ENCODE measurements around the gene TARS3. TPM values are rescaled to one million over a fixed set of nuclear protein-coding genes. Genes with fewer than 3 reads are reported as not detected.

Gene TARS3
- total RNA-seq, 1 donor from 2014 or later, result 8.2 TPM

DNA sequence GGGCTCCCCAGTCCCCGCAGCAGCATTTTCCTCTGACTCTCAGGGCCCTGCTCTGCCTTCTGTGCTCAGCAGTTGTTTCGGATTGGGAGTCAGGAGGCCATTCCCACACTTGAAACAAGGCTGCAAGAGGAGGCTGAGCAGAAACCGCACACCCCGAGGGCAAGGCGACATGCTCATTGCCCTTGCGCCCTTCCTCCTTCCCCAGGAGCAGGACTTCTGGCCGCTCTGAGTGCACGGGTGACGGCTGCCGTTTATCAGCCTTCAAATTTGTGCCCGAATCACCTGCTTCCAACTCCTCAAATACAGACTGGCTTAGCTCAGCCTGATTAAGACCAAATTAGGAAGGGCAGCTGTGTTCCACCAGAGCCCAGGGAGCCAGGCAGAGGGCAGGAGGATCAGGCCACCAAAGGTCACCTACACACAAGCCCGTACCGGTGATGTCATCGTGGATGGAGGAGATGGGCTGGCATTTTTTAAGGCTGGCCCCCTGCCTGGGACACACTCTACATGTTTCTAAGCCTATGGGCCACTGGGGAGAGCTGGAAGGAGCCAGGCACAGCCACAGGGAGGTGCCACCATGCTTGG, 110.2 kb downstream of the TARS3 start:
- TF ChIP-seq, protein P1, sequence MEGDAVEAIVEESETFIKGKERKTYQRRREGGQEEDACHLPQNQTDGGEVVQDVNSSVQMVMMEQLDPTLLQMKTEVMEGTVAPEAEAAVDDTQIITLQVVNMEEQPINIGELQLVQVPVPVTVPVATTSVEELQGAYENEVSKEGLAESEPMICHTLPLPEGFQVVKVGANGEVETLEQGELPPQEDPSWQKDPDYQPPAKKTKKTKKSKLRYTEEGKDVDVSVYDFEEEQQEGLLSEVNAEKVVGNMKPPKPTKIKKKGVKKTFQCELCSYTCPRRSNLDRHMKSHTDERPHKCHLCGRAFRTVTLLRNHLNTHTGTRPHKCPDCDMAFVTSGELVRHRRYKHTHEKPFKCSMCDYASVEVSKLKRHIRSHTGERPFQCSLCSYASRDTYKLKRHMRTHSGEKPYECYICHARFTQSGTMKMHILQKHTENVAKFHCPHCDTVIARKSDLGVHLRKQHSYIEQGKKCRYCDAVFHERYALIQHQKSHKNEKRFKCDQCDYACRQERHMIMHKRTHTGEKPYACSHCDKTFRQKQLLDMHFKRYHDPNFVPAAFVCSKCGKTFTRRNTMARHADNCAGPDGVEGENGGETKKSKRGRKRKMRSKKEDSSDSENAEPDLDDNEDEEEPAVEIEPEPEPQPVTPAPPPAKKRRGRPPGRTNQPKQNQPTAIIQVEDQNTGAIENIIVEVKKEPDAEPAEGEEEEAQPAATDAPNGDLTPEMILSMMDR (IDR thresholded peaks at IDR 0.05; ENCODE audit: unreplicated experiment), result no peak
- no peak for DNase-seq (ENCODE audit: low spot score)
- no peaks in the 10 kb centered on the region for H3K9me3 Mint-ChIP-seq (ENCODE audit: unreplicated experiment)
- no peak overlapping the region for H3K27ac Mint-ChIP-seq (ENCODE audit: unreplicated experiment)
- H3K36me3 Mint-ChIP-seq (ENCODE audit: low read depth, unreplicated experiment), result no peaks in the 10 kb centered on the region
- H3K4me3 Mint-ChIP-seq (ENCODE audit: unreplicated experiment), result no peak overlapping the region
- H3K4me1 Mint-ChIP-seq (ENCODE audit: unreplicated experiment), result peaks cover 14% of the 10 kb centered on the region
- peaks cover 12% of the 10 kb centered on the region for H3K27me3 Mint-ChIP-seq (ENCODE audit: unreplicated experiment)

DNA sequence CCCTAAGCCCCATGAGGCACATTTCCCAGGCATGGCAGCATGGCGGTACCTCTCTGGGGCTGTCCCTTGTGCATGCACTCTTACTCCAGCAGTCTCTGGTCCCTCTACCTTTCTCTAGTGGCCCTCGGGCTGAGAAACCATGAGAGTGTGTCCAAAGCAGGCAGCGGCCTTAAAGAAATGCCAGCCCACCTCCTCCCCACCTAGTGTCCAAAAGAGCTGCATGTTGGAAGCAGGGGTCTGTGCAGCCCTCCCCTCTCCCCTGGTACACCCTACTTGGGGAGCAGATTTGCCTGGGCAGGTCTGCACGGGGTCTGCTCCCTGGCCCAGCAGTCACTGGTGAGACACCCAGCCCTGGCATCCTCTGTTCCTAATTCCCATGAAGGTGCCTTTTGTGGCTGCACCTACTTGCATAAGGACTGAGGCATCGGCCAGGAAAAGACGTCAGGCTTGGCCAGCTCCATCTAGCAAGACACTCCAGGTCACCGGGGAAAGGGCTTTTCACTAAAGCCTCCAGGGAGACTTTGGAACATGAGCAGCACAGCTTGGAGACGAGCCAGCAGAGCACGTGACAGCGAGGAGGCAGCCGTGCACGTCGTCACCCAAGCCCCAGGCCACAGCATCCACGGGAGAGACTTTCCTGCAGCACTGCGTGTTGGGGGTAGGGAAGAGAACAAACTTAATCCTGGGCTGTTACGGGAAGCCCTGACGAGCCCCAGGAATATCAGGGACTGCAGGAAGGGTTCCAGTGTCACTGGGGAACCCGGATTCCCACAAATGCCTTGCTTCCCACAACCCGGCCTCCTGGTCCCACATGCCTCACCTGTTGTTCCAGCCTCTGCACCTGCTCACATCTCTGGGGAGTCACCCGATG, 110.9 kb downstream of the TARS3 start:
- peaks cover 16% of the 10 kb centered on the region for H3K27me3 Mint-ChIP-seq (ENCODE audit: unreplicated experiment)
- DNase-seq (ENCODE audit: low spot score), result no peak
- H3K36me3 Mint-ChIP-seq (ENCODE audit: low read depth, unreplicated experiment), result no peaks in the 10 kb centered on the region
- H3K27ac Mint-ChIP-seq (ENCODE audit: unreplicated experiment), result no peak overlapping the region
- H3K9me3 Mint-ChIP-seq (ENCODE audit: unreplicated experiment), result no peaks in the 10 kb centered on the region
- H3K4me3 Mint-ChIP-seq (ENCODE audit: unreplicated experiment), result no peak overlapping the region
- peaks cover 14% of the 10 kb centered on the region for H3K4me1 Mint-ChIP-seq (ENCODE audit: unreplicated experiment)
- TF ChIP-seq, protein P1 (IDR thresholded peaks at IDR 0.05; ENCODE audit: unreplicated experiment), result no peak

- H3K27me3 Mint-ChIP-seq (ENCODE audit: unreplicated experiment), result peaks cover 16% of the 10 kb centered on the region
- H3K36me3 Mint-ChIP-seq (ENCODE audit: low read depth, unreplicated experiment), result no peaks in the 10 kb centered on the region
- no peaks in the 10 kb centered on the region for H3K9me3 Mint-ChIP-seq (ENCODE audit: unreplicated experiment)
- H3K4me3 Mint-ChIP-seq (ENCODE audit: unreplicated experiment), result no peak overlapping the region
- H3K27ac Mint-ChIP-seq (ENCODE audit: unreplicated experiment), result no peak overlapping the region
- no peak for DNase-seq (ENCODE audit: low spot score)
- TF ChIP-seq, protein P1 (IDR thresholded peaks at IDR 0.05; ENCODE audit: unreplicated experiment), result no peak
- peaks cover 18% of the 10 kb centered on the region for H3K4me1 Mint-ChIP-seq (ENCODE audit: unreplicated experiment)
Observed at GRCh38 chr15:101612676-101613075, 111.6 kb downstream of the TARS3 start.

- peaks cover 16% of the 10 kb centered on the region for H3K27me3 Mint-ChIP-seq (ENCODE audit: unreplicated experiment)
- H3K4me3 Mint-ChIP-seq (ENCODE audit: unreplicated experiment), result no peak overlapping the region
- no peaks in the 10 kb centered on the region for H3K9me3 Mint-ChIP-seq (ENCODE audit: unreplicated experiment)
- TF ChIP-seq, protein P1 (IDR thresholded peaks at IDR 0.05; ENCODE audit: unreplicated experiment), result no peak
- H3K36me3 Mint-ChIP-seq (ENCODE audit: low read depth, unreplicated experiment), result no peaks in the 10 kb centered on the region
- peaks cover 19% of the 10 kb centered on the region for H3K4me1 Mint-ChIP-seq (ENCODE audit: unreplicated experiment)
- H3K27ac Mint-ChIP-seq (ENCODE audit: unreplicated experiment), result peak overlapping the region; percentile 3
- DNase-seq (ENCODE audit: low spot score), result no peak
Observed at GRCh38 chr15:101611580-101612299, 112.5 kb downstream of the TARS3 start.

All from endothelial cell (in vitro differentiated cells).